Measurements from ENCODE around the gene B3GALT6.
"Not testable (repeated sequence)": the region's sequence is repeated elsewhere in the genome, so short reads cannot be mapped to it uniquely, and the experiment has no call there.

B3GALT6 gene

GRCh38 chr1:1242461-1243265, 10.6 kb downstream of the B3GALT6 start:
- DNase-seq: no peak

- no peak for DNase-seq
Measured at GRCh38 chr1:1243266-1243660, 11.2 kb downstream of the B3GALT6 start.

- DNase-seq: no peak
Measured at GRCh38 chr1:1243807-1244191, 11.8 kb downstream of the B3GALT6 start.

GRCh38 chr1:1244192-1244811, 12.3 kb downstream of the B3GALT6 start:
- no peak for DNase-seq

- DNase-seq: no peak
Measured at GRCh38 chr1:1245178-1245816, 13.3 kb downstream of the B3GALT6 start.

GRCh38 chr1:1245817-1246576, 14.0 kb downstream of the B3GALT6 start:
- DNase-seq: no peak

GRCh38 chr1:1246577-1247340, 14.7 kb downstream of the B3GALT6 start, which contains the start of gene C1QTNF12:
C1QTNF12 (minus strand) TSS chr1:1246722; CDS start chr1:1246690, 32 bp downstream.
- no peak for DNase-seq

- DNase-seq: no peak
Measured at GRCh38 chr1:1247341-1247913, 15.4 kb downstream of the B3GALT6 start.

- not testable (repeated sequence) for DNase-seq
Measured at GRCh38 chr1:1248009-1248913, 16.2 kb downstream of the B3GALT6 start.

- no peak for DNase-seq
Measured at GRCh38 chr1:1250786-1251284, 18.8 kb downstream of the B3GALT6 start.

- DNase-seq: no peak
Measured at GRCh38 chr1:1253314-1253713, 21.3 kb downstream of the B3GALT6 start.

GRCh38 chr1:1253972-1254666, 22.1 kb downstream of the B3GALT6 start:
- DNase-seq: no peak

GRCh38 chr1:1254667-1254998, 22.6 kb downstream of the B3GALT6 start:
- no peak for DNase-seq

GRCh38 chr1:1255078-1255477, 23.0 kb downstream of the B3GALT6 start:
- no peak for DNase-seq

- no peak for DNase-seq
Measured at GRCh38 chr1:1255611-1256010, 23.6 kb downstream of the B3GALT6 start.

GRCh38 chr1:1256956-1257871, 25.2 kb downstream of the B3GALT6 start:
- no peak for DNase-seq

GRCh38 chr1:1259119-1259488, 27.1 kb downstream of the B3GALT6 start:
- DNase-seq: no peak

- DNase-seq: no peak
Measured at GRCh38 chr1:1259540-1259939, 27.5 kb downstream of the B3GALT6 start.
